ENCODE results near the gene CILP.

Gene CILP

DNA sequence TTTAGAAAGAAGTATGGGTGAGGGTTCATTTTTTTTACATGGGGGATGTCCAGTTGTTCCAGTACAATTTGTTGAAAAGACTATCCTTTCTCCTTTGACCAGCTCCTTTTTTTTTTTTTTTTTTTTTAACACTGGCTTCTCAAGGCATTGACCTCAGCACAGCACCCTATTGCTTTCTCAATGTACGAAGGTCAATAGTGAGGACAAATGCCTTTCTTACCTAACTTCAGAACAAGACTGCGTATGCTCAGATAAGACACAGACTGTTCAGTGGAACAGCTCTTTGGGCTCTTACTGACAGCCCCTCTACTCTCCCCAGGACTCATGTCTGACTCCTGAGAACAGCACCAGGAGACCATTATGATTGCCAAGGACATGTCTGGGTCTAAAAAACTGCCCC lies 10.4 kb upstream of the CILP start:
- no peak overlapping the region for H3K4me3 ChIP-seq (ENCODE audit: low read depth in 1 of 2, low read length in 1 of 2)
- no peaks in the 10 kb centered on the region for H3K9me3 ChIP-seq
- TF ChIP-seq, protein P1, sequence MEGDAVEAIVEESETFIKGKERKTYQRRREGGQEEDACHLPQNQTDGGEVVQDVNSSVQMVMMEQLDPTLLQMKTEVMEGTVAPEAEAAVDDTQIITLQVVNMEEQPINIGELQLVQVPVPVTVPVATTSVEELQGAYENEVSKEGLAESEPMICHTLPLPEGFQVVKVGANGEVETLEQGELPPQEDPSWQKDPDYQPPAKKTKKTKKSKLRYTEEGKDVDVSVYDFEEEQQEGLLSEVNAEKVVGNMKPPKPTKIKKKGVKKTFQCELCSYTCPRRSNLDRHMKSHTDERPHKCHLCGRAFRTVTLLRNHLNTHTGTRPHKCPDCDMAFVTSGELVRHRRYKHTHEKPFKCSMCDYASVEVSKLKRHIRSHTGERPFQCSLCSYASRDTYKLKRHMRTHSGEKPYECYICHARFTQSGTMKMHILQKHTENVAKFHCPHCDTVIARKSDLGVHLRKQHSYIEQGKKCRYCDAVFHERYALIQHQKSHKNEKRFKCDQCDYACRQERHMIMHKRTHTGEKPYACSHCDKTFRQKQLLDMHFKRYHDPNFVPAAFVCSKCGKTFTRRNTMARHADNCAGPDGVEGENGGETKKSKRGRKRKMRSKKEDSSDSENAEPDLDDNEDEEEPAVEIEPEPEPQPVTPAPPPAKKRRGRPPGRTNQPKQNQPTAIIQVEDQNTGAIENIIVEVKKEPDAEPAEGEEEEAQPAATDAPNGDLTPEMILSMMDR (IDR thresholded peaks at IDR 0.05) = no peak
- no peak overlapping the region for H3K27ac ChIP-seq
- no peaks in the 10 kb centered on the region for H3K36me3 ChIP-seq
- no peaks in the 10 kb centered on the region for H3K27me3 ChIP-seq
- H3K4me1 ChIP-seq (ENCODE audit: control insufficient read depth in 1 of 2, insufficient read depth in 1 of 2, low read depth in 1 of 2, low read length in 1 of 2) = no peaks in the 10 kb centered on the region

DNA sequence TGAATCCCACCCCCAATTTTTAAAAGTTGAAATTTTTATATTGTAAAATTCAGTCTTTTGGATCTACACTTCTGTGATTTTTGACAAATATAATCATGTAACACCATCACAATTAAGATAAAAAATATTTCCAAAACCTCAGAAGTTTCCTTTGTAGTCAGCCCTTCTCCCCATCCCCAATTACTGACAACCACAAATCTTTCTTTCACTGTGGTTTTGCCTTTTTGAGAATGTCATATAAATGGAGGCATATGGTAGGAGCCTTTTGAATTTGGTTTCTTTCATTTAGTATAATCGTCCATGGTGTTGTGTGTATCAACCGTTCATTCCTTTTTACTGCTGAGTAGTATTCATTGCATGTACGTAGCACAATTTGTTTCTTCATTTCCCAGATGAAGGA lies 7.9 kb upstream of the CILP start:
- no peak overlapping the region for H3K27ac ChIP-seq
- no peaks in the 10 kb centered on the region for H3K4me1 ChIP-seq (ENCODE audit: control insufficient read depth in 1 of 2, insufficient read depth in 1 of 2, low read depth in 1 of 2, low read length in 1 of 2)
- H3K9me3 ChIP-seq = no peaks in the 10 kb centered on the region
- TF ChIP-seq, protein P1 (IDR thresholded peaks at IDR 0.05) = no peak
- no peak overlapping the region for H3K4me3 ChIP-seq (ENCODE audit: low read depth in 1 of 2, low read length in 1 of 2)
- H3K36me3 ChIP-seq = no peaks in the 10 kb centered on the region
- no peaks in the 10 kb centered on the region for H3K27me3 ChIP-seq

DNA sequence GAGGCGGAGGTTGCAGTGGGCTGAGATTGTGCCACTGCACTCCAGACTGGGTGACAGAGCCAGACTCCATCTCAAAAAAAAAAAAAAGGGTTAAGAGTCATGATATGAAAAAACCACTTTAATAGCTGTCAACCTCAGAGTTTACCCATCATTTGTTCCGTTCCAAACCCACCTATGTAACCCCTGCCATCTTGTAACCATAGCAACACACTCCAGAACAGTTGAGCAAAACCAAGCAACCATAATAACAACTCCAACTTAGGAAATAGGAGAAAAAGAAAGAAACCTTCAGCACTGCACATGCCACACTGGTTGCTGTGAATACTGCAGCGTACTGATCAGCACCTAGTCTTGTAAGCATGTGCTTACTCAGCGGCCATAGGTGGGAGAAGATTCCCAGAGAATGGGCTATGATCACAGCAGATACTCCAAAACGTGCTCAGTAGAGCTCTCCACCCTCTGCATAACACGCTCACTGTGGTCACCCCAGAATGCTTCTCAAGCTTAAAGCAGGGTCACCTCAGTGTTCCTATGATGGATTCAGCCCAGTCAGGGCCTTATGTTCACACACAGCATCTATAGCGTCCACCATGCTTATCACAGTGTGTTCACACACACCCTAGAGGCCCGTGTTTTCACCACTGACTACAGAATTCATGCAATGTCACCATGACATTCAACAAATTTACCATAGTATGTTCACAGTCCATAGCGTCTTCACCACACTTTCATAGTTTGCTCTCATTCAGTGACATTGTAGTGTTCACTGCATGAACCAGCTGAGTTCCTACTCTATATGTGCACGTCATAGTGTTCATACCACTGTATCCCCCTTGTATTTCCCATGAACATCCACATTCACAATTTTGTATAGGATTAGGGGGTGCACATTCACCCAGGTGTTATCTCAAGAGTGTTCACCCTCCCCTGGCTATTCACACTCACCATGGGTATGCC lies 6.5 kb upstream of the CILP start:
- no peaks in the 10 kb centered on the region for H3K27me3 ChIP-seq
- no peaks in the 10 kb centered on the region for H3K9me3 ChIP-seq
- no peak overlapping the region for H3K27ac ChIP-seq
- no peak overlapping the region for H3K4me3 ChIP-seq (ENCODE audit: low read depth in 1 of 2, low read length in 1 of 2)
- H3K4me1 ChIP-seq (ENCODE audit: control insufficient read depth in 1 of 2, insufficient read depth in 1 of 2, low read depth in 1 of 2, low read length in 1 of 2) = no peaks in the 10 kb centered on the region
- TF ChIP-seq, protein P1 (IDR thresholded peaks at IDR 0.05) = no peak
- H3K36me3 ChIP-seq = no peaks in the 10 kb centered on the region

DNA sequence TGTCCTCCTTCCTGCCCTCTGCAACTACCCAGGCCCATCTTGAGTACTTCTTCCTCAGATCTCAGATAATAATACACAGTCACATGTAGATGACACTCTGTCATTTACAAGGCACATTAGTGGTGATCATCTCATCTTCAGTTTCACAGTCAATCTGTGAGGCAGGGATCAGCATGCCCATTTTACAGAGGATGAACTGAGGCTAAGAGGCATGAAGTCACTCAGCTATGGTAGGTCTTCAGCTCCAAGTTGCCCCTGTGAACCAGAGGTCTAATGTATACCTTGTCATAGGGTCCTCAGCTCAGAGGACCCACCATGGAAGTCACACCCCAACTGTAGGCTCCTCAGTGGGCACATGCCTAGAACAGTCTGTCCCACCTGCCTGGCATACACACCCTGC lies 4.2 kb upstream of the CILP start:
- Histone ChIP-seq H3K4me1 (ENCODE audit: control insufficient read depth in 1 of 2, insufficient read depth in 1 of 2, low read depth in 1 of 2, low read length in 1 of 2) (no peaks in the 10 kb centered on the region), H3K4me3 (ENCODE audit: low read depth in 1 of 2, low read length in 1 of 2) (no peak overlapping the region)

DNA sequence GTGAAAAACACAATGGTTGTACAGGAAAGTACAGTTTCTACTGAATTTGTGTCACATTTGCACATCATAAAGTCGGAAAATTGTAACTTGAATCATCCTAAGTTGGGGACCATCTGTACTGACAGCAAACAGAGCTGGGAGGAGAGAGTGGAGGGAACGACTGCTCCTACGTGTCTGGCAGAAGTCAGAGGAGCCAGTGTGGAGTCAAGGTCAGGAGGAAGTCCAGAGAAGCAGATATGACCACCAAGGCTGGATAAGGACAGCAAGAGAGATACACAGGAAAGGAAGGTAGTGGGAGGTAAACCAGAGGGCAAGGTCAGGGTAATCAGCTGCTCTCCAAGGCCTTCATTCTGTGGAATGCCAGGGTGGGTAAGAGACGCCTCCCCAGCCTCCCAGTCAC lies 2.7 kb upstream of the CILP start:
- no peaks in the 10 kb centered on the region for H3K27me3 ChIP-seq
- TF ChIP-seq, protein P1 (IDR thresholded peaks at IDR 0.05) = no peak
- no peaks in the 10 kb centered on the region for H3K36me3 ChIP-seq
- no peak overlapping the region for H3K27ac ChIP-seq
- H3K9me3 ChIP-seq = no peaks in the 10 kb centered on the region
- H3K4me1 ChIP-seq (ENCODE audit: control insufficient read depth in 1 of 2, insufficient read depth in 1 of 2, low read depth in 1 of 2, low read length in 1 of 2) = no peaks in the 10 kb centered on the region
- no peak overlapping the region for H3K4me3 ChIP-seq (ENCODE audit: low read depth in 1 of 2, low read length in 1 of 2)

More for the DNA sequence above, 4.2 kb upstream of the CILP start:
- no peak overlapping the region for H3K27ac ChIP-seq
- no peaks in the 10 kb centered on the region for H3K9me3 ChIP-seq
- TF ChIP-seq, protein P1 (IDR thresholded peaks at IDR 0.05) = no peak
- H3K27me3 ChIP-seq = no peaks in the 10 kb centered on the region
- no peaks in the 10 kb centered on the region for H3K36me3 ChIP-seq

All from neutrophil (primary cell).